ENCODE measurements around the gene ZPR1. TPM values are rescaled to one million over a fixed set of nuclear protein-coding genes. Genes with fewer than 3 reads are reported as not detected.

The ZPR1 gene
- total RNA-seq, 1 experiment from 2014 or later: 139 TPM

DNA sequence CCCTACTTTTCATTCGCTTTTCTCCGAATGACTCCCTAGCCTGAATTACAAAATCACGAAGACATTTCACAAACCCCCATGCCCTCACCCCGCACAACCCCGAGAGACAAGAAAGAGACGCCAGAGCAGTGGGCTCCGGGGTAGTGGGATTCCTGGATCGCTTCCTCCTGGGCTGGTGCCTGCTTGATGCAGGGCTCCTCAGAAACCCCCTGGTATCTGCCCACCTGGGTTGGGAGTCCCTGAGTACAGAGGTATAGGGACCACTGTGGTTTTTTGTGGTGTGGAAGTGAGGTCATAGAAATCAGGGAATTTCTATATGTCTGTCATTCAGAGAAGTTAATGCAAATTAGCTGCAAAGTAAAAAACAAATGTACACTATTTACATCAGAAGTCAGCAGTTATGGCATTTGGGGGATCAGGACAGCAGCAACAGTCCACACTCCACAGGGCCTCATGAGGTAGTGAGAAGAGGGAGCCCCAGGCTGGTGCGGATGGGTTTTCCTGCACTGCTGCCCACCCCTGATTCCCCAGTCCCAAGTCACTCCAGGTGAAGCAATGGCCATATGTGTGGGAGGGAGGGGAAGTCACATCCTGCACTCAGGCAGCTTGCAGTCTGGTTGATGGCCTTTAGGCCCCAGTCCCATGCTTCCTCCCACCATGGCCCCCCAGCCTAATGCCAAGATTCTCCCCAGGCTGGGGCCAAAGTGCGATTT, 54.6 kb downstream of the ZPR1 start:
- ATAC-seq (no peak; the same call in none of the 2 replicates), DNase-seq (ENCODE audit: low read depth, low spot score) (no peak)
- no TSS peak for BruUV-seq (replicated peaks)
- no peaks in the 10 kb centered on the region for H3K4me1 ChIP-seq (ENCODE audit: control insufficient read depth, insufficient read depth, low read length)
- no peaks in the 10 kb centered on the region for H3K36me3 ChIP-seq (ENCODE audit: control insufficient read depth, insufficient read depth, low read length)
- H3K9me3 ChIP-seq (ENCODE audit: control insufficient read depth, insufficient read depth, low read depth, low read length): no peaks in the 10 kb centered on the region
- in situ Hi-C loops (cut with HindIII; ENCODE audit: low pct_unique_long_range_greater_than_20kb, low sequenced_read_pairs) (no loop called here), intact Hi-C loops (cut with micrococcal nuclease; ENCODE audit: unreplicated experiment) (no loop called here)
- no peak overlapping the region for H3K27ac ChIP-seq (ENCODE audit: low read length)
- peaks cover 7% of the 10 kb centered on the region; the same call in 1 of the 2 replicates for H3K27me3 ChIP-seq (ENCODE audit: control insufficient read depth, insufficient read depth, low read length)
- ChIA-PET CTCF (interaction anchor here (0.6 to 1.9 kb wide), 4 partner anchors 8 to 103 kb away, joined by 4 to 12 read pairs (median 4); no protein-coding TSS in a partner anchor), POLR2A (no interaction called here)
- no peak overlapping the region for H3K4me3 ChIP-seq (ENCODE audit: low read depth in 2 of 2, low read length in 2 of 2)
- TF ChIP-seq, protein P1, sequence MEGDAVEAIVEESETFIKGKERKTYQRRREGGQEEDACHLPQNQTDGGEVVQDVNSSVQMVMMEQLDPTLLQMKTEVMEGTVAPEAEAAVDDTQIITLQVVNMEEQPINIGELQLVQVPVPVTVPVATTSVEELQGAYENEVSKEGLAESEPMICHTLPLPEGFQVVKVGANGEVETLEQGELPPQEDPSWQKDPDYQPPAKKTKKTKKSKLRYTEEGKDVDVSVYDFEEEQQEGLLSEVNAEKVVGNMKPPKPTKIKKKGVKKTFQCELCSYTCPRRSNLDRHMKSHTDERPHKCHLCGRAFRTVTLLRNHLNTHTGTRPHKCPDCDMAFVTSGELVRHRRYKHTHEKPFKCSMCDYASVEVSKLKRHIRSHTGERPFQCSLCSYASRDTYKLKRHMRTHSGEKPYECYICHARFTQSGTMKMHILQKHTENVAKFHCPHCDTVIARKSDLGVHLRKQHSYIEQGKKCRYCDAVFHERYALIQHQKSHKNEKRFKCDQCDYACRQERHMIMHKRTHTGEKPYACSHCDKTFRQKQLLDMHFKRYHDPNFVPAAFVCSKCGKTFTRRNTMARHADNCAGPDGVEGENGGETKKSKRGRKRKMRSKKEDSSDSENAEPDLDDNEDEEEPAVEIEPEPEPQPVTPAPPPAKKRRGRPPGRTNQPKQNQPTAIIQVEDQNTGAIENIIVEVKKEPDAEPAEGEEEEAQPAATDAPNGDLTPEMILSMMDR (IDR thresholded peaks at IDR 0.05): peak; percentile 44
- TF ChIP-seq POLR2AphosphoS5 (IDR thresholded peaks at IDR 0.05; ENCODE audit: low read depth, low read length): no peak

DNA sequence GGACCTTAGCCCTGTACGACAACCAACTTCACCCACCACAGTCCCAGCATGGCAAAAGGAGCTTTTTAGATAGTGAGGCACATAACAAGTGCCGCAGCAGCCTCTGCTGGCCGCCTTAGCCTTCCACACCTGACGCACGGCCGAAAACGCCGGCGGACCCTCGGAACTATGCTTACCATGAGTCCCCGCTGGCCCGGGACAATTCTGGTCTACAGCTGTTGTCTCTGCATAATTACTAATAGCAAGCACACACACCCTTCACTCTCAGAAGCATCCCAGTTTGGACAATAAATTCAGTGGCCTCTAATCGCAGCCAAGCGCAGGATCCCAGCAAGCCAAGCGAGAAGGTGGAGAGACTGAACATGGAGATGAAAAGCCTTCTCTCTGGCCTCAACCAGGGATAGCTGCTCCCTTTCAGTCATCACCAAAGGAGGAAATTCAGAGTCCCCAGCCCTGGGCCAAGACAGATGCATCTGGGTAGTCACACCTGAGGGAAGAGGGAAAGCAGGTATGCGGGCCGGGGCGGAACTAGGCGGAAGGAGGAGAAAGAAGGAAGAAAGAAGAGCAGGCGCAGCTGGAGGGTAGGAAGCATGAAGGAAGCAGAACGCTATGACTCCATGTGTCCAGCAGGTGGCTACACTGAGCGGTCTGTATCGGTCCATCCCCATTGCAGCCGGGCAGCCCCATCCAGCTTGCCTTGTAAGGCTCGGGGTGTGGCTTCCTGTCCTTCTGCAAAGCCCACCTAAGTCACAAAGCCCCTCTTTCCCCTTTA, 55.4 kb downstream of the ZPR1 start:
- H3K9me3 ChIP-seq (ENCODE audit: control insufficient read depth, insufficient read depth, low read depth, low read length): no peaks in the 10 kb centered on the region
- POLR2A ChIA-PET: no interaction called here
- CTCF ChIA-PET: interaction anchor here (0.6 to 1.9 kb wide), 6 partner anchors 8 to 104 kb away, joined by 4 to 12 read pairs (median 4); no protein-coding TSS in a partner anchor
- H3K36me3 ChIP-seq (ENCODE audit: control insufficient read depth, insufficient read depth, low read length): no peaks in the 10 kb centered on the region
- peak; percentile 91 for ATAC-seq
- BruUV-seq (replicated peaks): no TSS peak
- DNase-seq (ENCODE audit: low read depth, low spot score): peak; percentile 69
- intact Hi-C loops (cut with micrococcal nuclease; ENCODE audit: unreplicated experiment): no loop called here
- H3K4me1 ChIP-seq (ENCODE audit: control insufficient read depth, insufficient read depth, low read length): no peaks in the 10 kb centered on the region
- H3K27ac ChIP-seq (ENCODE audit: low read length): no peak overlapping the region
- in situ Hi-C loops (cut with HindIII; ENCODE audit: low pct_unique_long_range_greater_than_20kb, low sequenced_read_pairs): no loop called here
- no peak for TF ChIP-seq TCF7L2 (IDR thresholded peaks at IDR 0.05; ENCODE audit: low read depth, low read length)
- TF ChIP-seq SIN3A (IDR thresholded peaks at IDR 0.05; ENCODE audit: borderline replicate concordance, insufficient read depth, low read depth, low read length): no peak
- TF ChIP-seq, protein P1 (IDR thresholded peaks at IDR 0.05): peak; percentile 97
- H3K4me3 ChIP-seq (ENCODE audit: low read depth in 2 of 2, low read length in 2 of 2): no peak overlapping the region
- peaks cover 7% of the 10 kb centered on the region; the same call in 1 of the 2 replicates for H3K27me3 ChIP-seq (ENCODE audit: control insufficient read depth, insufficient read depth, low read length)

DNA sequence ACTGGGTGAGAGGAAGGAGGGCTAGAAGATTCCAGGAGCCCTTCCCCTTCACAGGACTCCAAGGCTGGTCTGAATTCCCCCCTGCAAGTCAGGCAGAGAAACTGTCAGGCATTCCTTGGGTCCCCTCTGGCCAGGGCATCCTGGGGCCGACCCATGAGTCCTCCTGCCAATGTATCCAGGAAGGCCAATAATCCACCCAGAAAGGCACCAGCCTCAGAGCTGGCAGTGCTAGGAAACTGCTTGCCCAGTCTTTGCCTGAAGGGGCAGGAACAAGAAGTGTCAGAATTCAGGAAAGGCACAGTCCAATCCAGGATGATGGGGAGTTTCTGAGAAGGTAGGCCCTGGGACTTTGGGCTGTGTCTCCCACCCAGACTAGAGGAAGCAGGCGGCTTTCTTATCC, 56.0 kb downstream of the ZPR1 start:
- in situ Hi-C loops (cut with HindIII; ENCODE audit: low pct_unique_long_range_greater_than_20kb, low sequenced_read_pairs): no loop called here
- Histone ChIP-seq H3K36me3 (ENCODE audit: control insufficient read depth, insufficient read depth, low read length) (no peaks in the 10 kb centered on the region), H3K4me1 (ENCODE audit: control insufficient read depth, insufficient read depth, low read length) (no peaks in the 10 kb centered on the region), H3K9me3 (ENCODE audit: control insufficient read depth, insufficient read depth, low read depth, low read length) (no peaks in the 10 kb centered on the region), H3K27me3 (ENCODE audit: control insufficient read depth, insufficient read depth, low read length) (peaks cover 8% of the 10 kb centered on the region), H3K27ac (ENCODE audit: low read length) (no peak overlapping the region), H3K4me3 (ENCODE audit: low read depth in 2 of 2, low read length in 2 of 2) (no peak overlapping the region)
- POLR2A ChIA-PET: interaction anchor here (0.6 kb wide), 1 partner anchor 26 kb away, joined by 11 read pairs; no protein-coding TSS in a partner anchor
- no peak for TF ChIP-seq SIN3A (IDR thresholded peaks at IDR 0.05; ENCODE audit: borderline replicate concordance, insufficient read depth, low read depth, low read length)
- TF ChIP-seq, protein P2, sequence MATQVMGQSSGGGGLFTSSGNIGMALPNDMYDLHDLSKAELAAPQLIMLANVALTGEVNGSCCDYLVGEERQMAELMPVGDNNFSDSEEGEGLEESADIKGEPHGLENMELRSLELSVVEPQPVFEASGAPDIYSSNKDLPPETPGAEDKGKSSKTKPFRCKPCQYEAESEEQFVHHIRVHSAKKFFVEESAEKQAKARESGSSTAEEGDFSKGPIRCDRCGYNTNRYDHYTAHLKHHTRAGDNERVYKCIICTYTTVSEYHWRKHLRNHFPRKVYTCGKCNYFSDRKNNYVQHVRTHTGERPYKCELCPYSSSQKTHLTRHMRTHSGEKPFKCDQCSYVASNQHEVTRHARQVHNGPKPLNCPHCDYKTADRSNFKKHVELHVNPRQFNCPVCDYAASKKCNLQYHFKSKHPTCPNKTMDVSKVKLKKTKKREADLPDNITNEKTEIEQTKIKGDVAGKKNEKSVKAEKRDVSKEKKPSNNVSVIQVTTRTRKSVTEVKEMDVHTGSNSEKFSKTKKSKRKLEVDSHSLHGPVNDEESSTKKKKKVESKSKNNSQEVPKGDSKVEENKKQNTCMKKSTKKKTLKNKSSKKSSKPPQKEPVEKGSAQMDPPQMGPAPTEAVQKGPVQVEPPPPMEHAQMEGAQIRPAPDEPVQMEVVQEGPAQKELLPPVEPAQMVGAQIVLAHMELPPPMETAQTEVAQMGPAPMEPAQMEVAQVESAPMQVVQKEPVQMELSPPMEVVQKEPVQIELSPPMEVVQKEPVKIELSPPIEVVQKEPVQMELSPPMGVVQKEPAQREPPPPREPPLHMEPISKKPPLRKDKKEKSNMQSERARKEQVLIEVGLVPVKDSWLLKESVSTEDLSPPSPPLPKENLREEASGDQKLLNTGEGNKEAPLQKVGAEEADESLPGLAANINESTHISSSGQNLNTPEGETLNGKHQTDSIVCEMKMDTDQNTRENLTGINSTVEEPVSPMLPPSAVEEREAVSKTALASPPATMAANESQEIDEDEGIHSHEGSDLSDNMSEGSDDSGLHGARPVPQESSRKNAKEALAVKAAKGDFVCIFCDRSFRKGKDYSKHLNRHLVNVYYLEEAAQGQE (IDR thresholded peaks at IDR 0.05; ENCODE audit: insufficient read depth in 1 of 2, low read depth in 2 of 2, low read length in 1 of 2): no peak
- TF ChIP-seq, protein P1 (IDR thresholded peaks at IDR 0.05): no peak
- TF ChIP-seq POLR2AphosphoS5 (IDR thresholded peaks at IDR 0.05; ENCODE audit: low read depth, low read length): no peak
- no peak for TF ChIP-seq TCF7L2 (IDR thresholded peaks at IDR 0.05; ENCODE audit: low read depth, low read length)
- CTCF ChIA-PET: interaction anchor here (0.5 to 1.9 kb wide), 3 partner anchors 11 to 447 kb away, joined by 3 to 12 read pairs (median 4); no protein-coding TSS in a partner anchor
- no TSS peak for BruUV-seq (replicated peaks)
- ATAC-seq (0 out of 2 replicates have a peak, but pooled peaks have one; percentile 2), DNase-seq (ENCODE audit: low read depth, low spot score) (no peak)
- intact Hi-C loops (cut with micrococcal nuclease; ENCODE audit: unreplicated experiment): no loop called here

Data from Panc1 (cell line).